Naive thymus-derived CD8-positive, alpha-beta T cell (primary cell): Measurements from ENCODE around the gene POLD2. TPM values are rescaled to one million over a fixed set of nuclear protein-coding genes. Genes with fewer than 3 reads are reported as not detected.
A peak's percentile ranks its signal among the peaks of the same experiment; 100 is the strongest.

Source experiments
- ATAC-seq, 2 donors: fragments of 150-1000 bp; cut with Tn5 transposase in 1 of 2; sonication (Bioruptor Pico), chemical (Tn5 transposase) in 1 of 2; 1 replicate in 1 of 2; 2 replicates in 1 of 2; pipeline ENCODE4 v1.10.0; 2021; ENCODE audit warnings: mild to moderate bottlenecking in 2 of 2, moderate library complexity in 2 of 2
- POLR2A ChIA-PET: fragments of 350-600 bp; sonication (Branson Sonifier 250); formaldehyde crosslinking; loops from one replicate; lab custom pipeline; 2021; ENCODE audit warnings: antibody characterized with exemption; lab: Charles Lee
- DNase-seq, 10 donors: peaks; one replicate each; pipeline versions ENCODE4 v3.0.0 to v3.0.0-alpha.2; 2020 to 2022
- H3K27ac Mint-ChIP-seq, 10 donors: one replicate each; pipeline ENCODE4 v1.8.0; 2020 to 2022; ENCODE audit warnings: mild to moderate bottlenecking in 10 of 10, mixed read lengths in 10 of 10, moderate library complexity in 4 of 10, inconsistent platforms in 1 of 10
- H3K27me3 Mint-ChIP-seq, 5 donors: one replicate each; pipeline ENCODE4 v1.8.0; 2021 to 2022; ENCODE audit warnings: mixed read lengths in 5 of 5
- H3K36me3 Mint-ChIP-seq, 3 donors: one replicate each; pipeline ENCODE4 v1.8.0; 2020 to 2022; ENCODE audit warnings: mixed read lengths in 3 of 3, mild to moderate bottlenecking in 2 of 3, inconsistent platforms in 1 of 3
- H3K4me1 Mint-ChIP-seq, 4 donors: one replicate each; pipeline ENCODE4 v1.8.0; 2021 to 2022; ENCODE audit warnings: mixed read lengths in 4 of 4
- H3K4me3 Mint-ChIP-seq, 10 donors: one replicate each; pipeline ENCODE4 v1.8.0; 2020 to 2022; ENCODE audit warnings: mild to moderate bottlenecking in 10 of 10, mixed read lengths in 10 of 10, moderate library complexity in 6 of 10, inconsistent platforms in 1 of 10
- H3K9me3 Mint-ChIP-seq, 9 donors: one replicate each; pipeline ENCODE4 v1.8.0; 2020 to 2022; ENCODE audit warnings: mixed read lengths in 9 of 9, mild to moderate bottlenecking in 3 of 9, inconsistent platforms in 1 of 9, moderate library complexity in 1 of 9
- polyA plus RNA-seq, 3 donors: library from polyadenylated mRNA; unstranded; fragments of 300-500 nt; fragmentation: Illumina TruSeq; gene quantifications; one replicate each; pipeline ENCODE4 v1.2.3, GENCODE V29; 2021
- total RNA-seq, 8 experiments: library from RNA in 2 of 8; stranded (reverse) in 2 of 8; gene quantifications; one replicate each; pipeline ENCODE4 v1.2.3 and lab custom pipeline; 2021 to 2026

POLD2 gene
- total and polyA plus RNA-seq, 5 experiments from 2014 or later, result 64.3 to 102 (median 72.4) TPM

- H3K27me3 Mint-ChIP-seq, result peaks cover 0 to 1% (median 0%) of the 10 kb centered on the region in 5 donors
- peaks cover 5 to 11% (median 8%) of the 10 kb centered on the region in 4 donors for H3K4me1 Mint-ChIP-seq
- no peaks in the 10 kb centered on the region for H3K9me3 Mint-ChIP-seq
- DNase-seq, result peak in 2 of 10 donors; percentile 13 to 23
- H3K4me3 Mint-ChIP-seq, result no peak overlapping the region
- H3K36me3 Mint-ChIP-seq, result no peaks in the 10 kb centered on the region
- POLR2A ChIA-PET, result no interaction called here
- ATAC-seq, result no peak
- H3K27ac Mint-ChIP-seq, result no peak overlapping the region
These were observed 26.5 kb upstream of the POLD2 start for GRCh38 chr7:44149571-44150465.

GRCh38 chr7:44148961-44149536 is 25.7 kb upstream of the POLD2 start:
- H3K36me3 Mint-ChIP-seq, result no peaks in the 10 kb centered on the region
- DNase-seq, result peak in 2 of 10 donors; percentile 7 to 38
- no peak for ATAC-seq
- no peaks in the 10 kb centered on the region for H3K9me3 Mint-ChIP-seq
- peaks cover 0 to 1% (median 0%) of the 10 kb centered on the region in 5 donors for H3K27me3 Mint-ChIP-seq
- POLR2A ChIA-PET, result no interaction called here
- H3K4me3 Mint-ChIP-seq, result no peak overlapping the region
- H3K4me1 Mint-ChIP-seq, result peaks cover 5 to 11% (median 8%) of the 10 kb centered on the region in 4 donors
- peak overlapping the region in 3 of 10 donors; percentile 22 to 67 (median 38) for H3K27ac Mint-ChIP-seq

- no peak overlapping the region for H3K4me3 Mint-ChIP-seq
- H3K9me3 Mint-ChIP-seq, result no peaks in the 10 kb centered on the region
- H3K4me1 Mint-ChIP-seq, result peaks cover 5 to 13% (median 8%) of the 10 kb centered on the region in 4 donors
- no peak for DNase-seq
- H3K27me3 Mint-ChIP-seq, result peaks cover 0 to 1% (median 0%) of the 10 kb centered on the region in 5 donors
- POLR2A ChIA-PET, result no interaction called here
- ATAC-seq, result no peak
- H3K36me3 Mint-ChIP-seq, result no peaks in the 10 kb centered on the region
- H3K27ac Mint-ChIP-seq, result peak overlapping the region in 2 of 10 donors; percentile 56 to 60
These were observed 24.8 kb upstream of the POLD2 start for GRCh38 chr7:44148166-44148565.

- POLR2A ChIA-PET, result interaction anchor here (0.5 kb wide), 1 partner anchor 420 kb away, joined by 3 read pairs; no protein-coding TSS in a partner anchor
- Mint-ChIP-seq H3K9me3 (no peaks in the 10 kb centered on the region), H3K27ac (peak overlapping the region in 4 of 10 donors; percentile 29 to 60 (median 48))
These were observed 24.0 kb upstream of the POLD2 start for GRCh38 chr7:44147026-44147991.

GRCh38 chr7:44145969-44146911 is 22.9 kb upstream of the POLD2 start:
- no peaks in the 10 kb centered on the region for H3K9me3 Mint-ChIP-seq
- no peaks in the 10 kb centered on the region for H3K36me3 Mint-ChIP-seq
- peaks cover 5 to 13% (median 8%) of the 10 kb centered on the region in 4 donors for H3K4me1 Mint-ChIP-seq
- H3K4me3 Mint-ChIP-seq, result peak overlapping the region; percentile 71 to 87 (median 78)
- peak in 8 of 10 donors; percentile 37 to 85 (median 58) for DNase-seq
- H3K27ac Mint-ChIP-seq, result peak overlapping the region in 8 of 10 donors; percentile 83 to 93 (median 89)
- peaks cover 0 to 1% (median 0%) of the 10 kb centered on the region in 5 donors for H3K27me3 Mint-ChIP-seq
- POLR2A ChIA-PET, result interaction anchor here (1.0 kb wide), 1 partner anchor 55 kb away, joined by 3 read pairs; no protein-coding TSS in a partner anchor
- ATAC-seq, result peak; percentile 31 to 63

More at GRCh38 chr7:44147026-44147991, 24.0 kb upstream of the POLD2 start:
- Mint-ChIP-seq H3K4me1 (peaks cover 5 to 13% (median 8%) of the 10 kb centered on the region in 4 donors), H3K36me3 (no peaks in the 10 kb centered on the region), H3K4me3 (peak overlapping the region; percentile 10 to 78 (median 48)), H3K27me3 (peaks cover 0 to 1% (median 0%) of the 10 kb centered on the region in 5 donors)
- DNase-seq, result peak in 2 of 10 donors; percentile 12 to 46
- ATAC-seq, result no peak

GRCh38 chr7:44145479-44145968 is 22.2 kb upstream of the POLD2 start:
- no peaks in the 10 kb centered on the region for H3K36me3 Mint-ChIP-seq
- peaks cover 0 to 1% (median 0%) of the 10 kb centered on the region in 5 donors for H3K27me3 Mint-ChIP-seq
- H3K4me3 Mint-ChIP-seq, result peak overlapping the region; percentile 71 to 87 (median 78)
- no peaks in the 10 kb centered on the region for H3K9me3 Mint-ChIP-seq
- H3K4me1 Mint-ChIP-seq, result peaks cover 5 to 13% (median 8%) of the 10 kb centered on the region in 4 donors
- ATAC-seq (peak; percentile 81 to 88), DNase-seq (peak in 9 of 10 donors; percentile 40 to 84 (median 75))
- POLR2A ChIA-PET, result interaction anchor here (0.9 to 1.0 kb wide), 3 partner anchors 10 to 56 kb away, joined by 3 read pairs; partner anchors contain the start of gene POLD2
- H3K27ac Mint-ChIP-seq, result peak overlapping the region in 8 of 10 donors; percentile 83 to 93 (median 89)

GRCh38 chr7:44144968-44145478 is 21.7 kb upstream of the POLD2 start:
- POLR2A ChIA-PET, result interaction anchor here (0.9 to 1.0 kb wide), 3 partner anchors 9 to 57 kb away, joined by 3 read pairs; partner anchors contain the start of gene POLD2
- Mint-ChIP-seq H3K36me3 (no peaks in the 10 kb centered on the region), H3K9me3 (no peaks in the 10 kb centered on the region), H3K27me3 (peaks cover 0 to 1% (median 0%) of the 10 kb centered on the region in 5 donors), H3K4me3 (peak overlapping the region; percentile 71 to 87 (median 78)), H3K4me1 (peaks cover 5 to 13% (median 8%) of the 10 kb centered on the region in 4 donors), H3K27ac (peak overlapping the region in 8 of 10 donors; percentile 83 to 93 (median 89))
- DNase-seq, result peak in 1 of 10 donors; percentile 46
- no peak for ATAC-seq

- H3K4me3 Mint-ChIP-seq, result peak overlapping the region in 1 of 10 donors; percentile 71
These were observed 21.1 kb upstream of the POLD2 start for GRCh38 chr7:44144426-44144967.

GRCh38 chr7:44143646-44144250 is 20.4 kb upstream of the POLD2 start:
- H3K4me3 Mint-ChIP-seq, result peak overlapping the region in 1 of 10 donors; percentile 35
- peak in 1 of 10 donors; percentile 11 for DNase-seq
- peak overlapping the region in 3 of 10 donors; percentile 24 to 72 (median 63) for H3K27ac Mint-ChIP-seq
- peaks cover 5 to 13% (median 8%) of the 10 kb centered on the region in 4 donors for H3K4me1 Mint-ChIP-seq
- H3K9me3 Mint-ChIP-seq, result no peaks in the 10 kb centered on the region
- POLR2A ChIA-PET, result no interaction called here
- ATAC-seq, result no peak
- no peaks in the 10 kb centered on the region for H3K36me3 Mint-ChIP-seq
- H3K27me3 Mint-ChIP-seq, result peaks cover 0 to 1% (median 0%) of the 10 kb centered on the region in 5 donors

More at GRCh38 chr7:44144426-44144967, 21.1 kb upstream of the POLD2 start:
- Mint-ChIP-seq H3K27ac (peak overlapping the region in 1 of 10 donors; percentile 88), H3K9me3 (no peaks in the 10 kb centered on the region), H3K36me3 (no peaks in the 10 kb centered on the region), H3K27me3 (peaks cover 0 to 1% (median 0%) of the 10 kb centered on the region in 5 donors), H3K4me1 (peaks cover 5 to 13% (median 8%) of the 10 kb centered on the region in 4 donors)
- DNase-seq (peak in 2 of 10 donors; percentile 2 to 26), ATAC-seq (no peak)
- POLR2A ChIA-PET, result no interaction called here

- peaks cover 5 to 13% (median 8%) of the 10 kb centered on the region in 4 donors for H3K4me1 Mint-ChIP-seq
- H3K27ac Mint-ChIP-seq, result peak overlapping the region in 1 of 10 donors; percentile 62
- no peaks in the 10 kb centered on the region for H3K36me3 Mint-ChIP-seq
- no peak for ATAC-seq
- DNase-seq, result peak in 1 of 10 donors; percentile 18
- H3K9me3 Mint-ChIP-seq, result no peaks in the 10 kb centered on the region
- POLR2A ChIA-PET, result no interaction called here
- H3K4me3 Mint-ChIP-seq, result no peak overlapping the region
- peaks cover 0 to 1% (median 0%) of the 10 kb centered on the region in 5 donors for H3K27me3 Mint-ChIP-seq
These were observed 18.7 kb upstream of the POLD2 start for GRCh38 chr7:44142028-44142427.
